ENCODE results near the gene ANXA8. TPM values are rescaled to one million over a fixed set of nuclear protein-coding genes. Genes with fewer than 3 reads are reported as not detected.

The ANXA8 gene
- total RNA-seq, 2 donors from 2014 or later, result not detected

GRCh38 chr10:47420305-47421056, 63.4 kb downstream of the ANXA8 start:
- ATAC-seq (no peak), DNase-seq (no peak)
- intact Hi-C loops (cut with DNase I, micrococcal nuclease), result no loop called here

GRCh38 chr10:47419421-47419820, 64.5 kb downstream of the ANXA8 start:
- no peak for ATAC-seq
- intact Hi-C loops (cut with DNase I, micrococcal nuclease), result no loop called here
- no peak for DNase-seq

- intact Hi-C loops (cut with DNase I, micrococcal nuclease), result no loop called here
- DNase-seq (no peak), ATAC-seq (no peak)
These were observed 64.9 kb downstream of the ANXA8 start for GRCh38 chr10:47418966-47419365.

- intact Hi-C loops (cut with DNase I, micrococcal nuclease), result no loop called here
- ATAC-seq (no peak), DNase-seq (no peak)
These were observed 65.6 kb downstream of the ANXA8 start for GRCh38 chr10:47418321-47418720.

Other genes starting within 250 kb of the ANXA8 start
- under 1 TPM; 0.12 to 0.67 TPM for gene GDF10, start 183.9 kb downstream of the ANXA8 start, total RNA-seq
- not detected for gene GDF2, start 161.7 kb downstream of the ANXA8 start, total RNA-seq
- not detected for gene RBP3, start 135.8 kb downstream of the ANXA8 start, total RNA-seq
- gene ZNF488, start 99.8 kb downstream of the ANXA8 start, total RNA-seq, result 1 to 10 TPM in 1 of 2 donors, under 1 TPM in 1; 0.64 to 1.7 TPM
- 1 to 10 TPM; 2.7 to 2.9 TPM for gene FAM25G, start 7.6 kb upstream of the ANXA8 start, total RNA-seq
- gene AGAP9, start 39.5 kb upstream of the ANXA8 start, total RNA-seq, result 1 to 10 TPM; 5.2 to 7.5 TPM